ENCODE measurements around the gene CFI.

The CFI gene

DNA sequence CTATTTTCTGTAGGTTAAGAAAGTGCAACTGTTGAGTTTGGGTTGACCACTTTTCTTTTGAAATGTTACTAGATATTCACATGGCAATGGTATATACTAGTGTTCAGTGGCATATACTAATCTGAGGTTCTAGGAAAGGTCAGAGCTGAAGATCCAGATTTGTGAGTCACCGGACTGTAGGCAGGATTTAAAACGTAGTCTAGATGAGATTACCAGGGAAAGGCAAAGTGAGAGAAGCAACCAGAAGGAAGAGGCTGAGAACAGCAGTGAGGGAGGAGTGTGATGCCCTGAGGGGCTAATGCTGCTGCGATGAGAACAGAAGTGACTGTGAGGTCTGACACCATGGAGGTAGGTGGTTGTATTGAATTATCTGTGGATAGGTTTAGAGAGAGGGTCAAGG is 62.3 kb downstream of the CFI start:
- no peak for DNase-seq (ENCODE audit: low spot score)
- no peak for TF ChIP-seq CTCF (conservative IDR thresholded peaks at IDR 0.05; ENCODE audit: low read depth)
- no peak overlapping the region for H3K27ac ChIP-seq
- CTCF ChIA-PET = interaction anchor here (0.6 kb wide), 1 partner anchor 124 kb away, joined by 4 read pairs; no protein-coding TSS in a partner anchor
- POLR2A ChIA-PET (ENCODE audit: low non-redundant PET) = no interaction called here

DNA sequence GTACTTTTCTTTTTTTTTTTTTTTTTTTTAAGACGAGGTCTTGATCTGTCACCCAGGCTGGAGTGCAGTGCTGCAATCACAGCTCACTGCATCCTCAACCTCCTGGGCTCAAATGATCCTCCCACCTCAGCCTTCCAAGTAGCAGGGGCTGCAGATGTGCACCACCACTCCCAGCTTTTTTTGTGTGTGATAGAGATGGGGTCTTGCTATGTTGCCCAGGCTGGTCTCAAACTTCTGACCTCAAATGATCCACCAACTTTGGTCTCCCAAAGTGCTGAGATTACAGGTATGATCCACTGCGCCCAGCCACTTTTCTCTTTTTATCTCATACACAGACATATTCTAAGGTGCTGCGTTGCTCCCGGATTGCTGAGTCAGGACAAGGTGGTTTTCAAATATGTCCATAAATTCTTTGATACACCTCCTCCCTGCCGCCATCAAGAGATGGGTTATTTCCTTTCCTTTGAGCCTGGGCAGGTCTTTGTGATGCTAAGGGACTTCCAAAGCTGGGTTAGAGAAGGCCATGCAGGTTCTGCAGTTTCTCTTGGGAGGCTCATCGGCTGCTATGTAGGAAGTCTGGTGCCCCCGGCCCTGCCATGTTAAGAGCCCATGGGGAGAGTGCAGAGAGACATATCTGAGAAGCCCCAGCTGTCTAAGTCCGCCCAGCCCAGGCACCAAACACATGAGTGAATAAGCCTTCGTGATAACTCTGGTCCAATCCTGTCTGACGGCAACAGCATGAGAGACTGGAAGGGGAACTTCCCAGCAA is 63.5 kb downstream of the CFI start:
- no peak overlapping the region for H3K27ac ChIP-seq
- ChIA-PET POLR2A (ENCODE audit: low non-redundant PET) (no interaction called here), CTCF (no interaction called here)
- TF ChIP-seq CTCF (conservative IDR thresholded peaks at IDR 0.05; ENCODE audit: low read depth) = no peak
- DNase-seq (ENCODE audit: low spot score) = no peak

DNA sequence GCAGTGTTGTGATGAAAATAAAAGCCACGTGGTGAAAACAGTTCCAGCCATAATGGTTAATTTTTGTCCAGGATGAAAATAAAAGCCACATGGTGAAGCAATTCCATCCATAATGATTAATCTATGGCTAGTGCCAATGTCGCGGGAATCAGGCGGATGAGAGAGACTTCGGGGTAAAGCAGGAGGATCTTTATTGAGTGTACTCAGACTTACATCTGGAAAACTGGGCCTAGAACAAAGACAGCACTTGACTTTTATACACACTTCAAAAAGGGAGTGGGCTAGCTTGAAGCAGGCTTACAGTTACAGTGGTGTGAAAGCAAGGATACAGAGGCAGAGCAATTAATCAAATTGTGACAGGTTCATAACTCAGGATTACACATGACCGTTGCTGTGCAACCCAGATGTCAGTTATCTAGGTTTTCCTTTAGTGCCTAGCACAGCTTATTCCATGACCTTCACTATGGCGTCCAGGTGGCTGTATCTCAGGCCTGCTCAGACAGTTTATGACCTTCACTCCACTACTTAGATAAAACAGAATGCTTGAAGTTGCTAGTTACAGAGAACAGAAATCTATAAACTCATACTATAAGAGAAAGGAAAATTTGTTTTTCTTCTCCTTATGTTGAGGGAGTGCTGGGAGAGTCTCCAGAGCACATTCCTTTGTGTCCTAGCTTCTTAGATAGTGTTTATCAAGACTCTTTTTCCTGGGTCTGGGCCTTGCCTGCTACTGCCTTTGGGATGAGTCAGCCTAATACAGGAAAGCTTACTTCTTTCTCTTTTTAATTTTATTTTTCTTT is 66.0 kb downstream of the CFI start:
- no peak overlapping the region for H3K27ac ChIP-seq
- no peak for DNase-seq (ENCODE audit: low spot score)
- no peak for TF ChIP-seq CTCF (conservative IDR thresholded peaks at IDR 0.05; ENCODE audit: low read depth)
- ChIA-PET POLR2A (ENCODE audit: low non-redundant PET) (no interaction called here), CTCF (no interaction called here)

- TF ChIP-seq CTCF (conservative IDR thresholded peaks at IDR 0.05; ENCODE audit: low read depth) = no peak
- no peak overlapping the region for H3K27ac ChIP-seq
- CTCF ChIA-PET = no interaction called here
- POLR2A ChIA-PET (ENCODE audit: low non-redundant PET) = no interaction called here
- no peak for DNase-seq (ENCODE audit: low spot score)
Measured at GRCh38 chr4:109733728-109734127, 68.1 kb downstream of the CFI start.

GRCh38 chr4:109730619-109731545 is 70.9 kb downstream of the CFI start:
- ChIA-PET POLR2A (ENCODE audit: low non-redundant PET) (no interaction called here), CTCF (interaction anchor here (0.6 kb wide), 1 partner anchor 247 kb away, joined by 5 read pairs; no protein-coding TSS in a partner anchor)
- no peak for TF ChIP-seq CTCF (conservative IDR thresholded peaks at IDR 0.05; ENCODE audit: low read depth)
- H3K27ac ChIP-seq = peak overlapping the region; percentile 76
- DNase-seq (ENCODE audit: low spot score) = no peak
